GM18511 (cell line): ENCODE data around the gene ATF6.

Experiments
- ATAC-seq: cut with Tn5 transposase; IDR thresholded peaks from one replicate; pipeline ENCODE4 v1.9.1; 2021; ENCODE audit warnings: mild to moderate bottlenecking, moderate library complexity; ENCODE audit not compliant: unreplicated experiment

The ATF6 gene

DNA sequence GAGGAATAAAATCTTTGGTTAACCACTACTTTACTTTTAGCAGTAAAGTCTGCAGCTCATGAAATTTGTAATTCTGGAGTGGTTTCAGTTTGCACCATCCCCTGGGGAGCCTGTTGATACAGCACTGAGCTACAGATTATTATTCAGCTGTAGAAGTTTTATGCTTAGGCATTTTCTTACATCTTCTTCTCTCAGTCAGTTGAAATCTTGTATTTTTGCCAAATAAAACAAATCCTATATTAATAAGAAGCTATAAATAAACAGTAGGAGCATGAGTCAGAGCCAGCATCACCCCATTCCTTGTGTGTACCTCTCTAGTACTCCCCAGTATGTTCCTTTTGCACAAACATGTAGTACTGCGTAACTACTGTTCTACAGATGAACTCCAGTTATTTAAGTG lies 118.9 kb downstream of the ATF6 start:
- ATAC-seq: no peak

DNA sequence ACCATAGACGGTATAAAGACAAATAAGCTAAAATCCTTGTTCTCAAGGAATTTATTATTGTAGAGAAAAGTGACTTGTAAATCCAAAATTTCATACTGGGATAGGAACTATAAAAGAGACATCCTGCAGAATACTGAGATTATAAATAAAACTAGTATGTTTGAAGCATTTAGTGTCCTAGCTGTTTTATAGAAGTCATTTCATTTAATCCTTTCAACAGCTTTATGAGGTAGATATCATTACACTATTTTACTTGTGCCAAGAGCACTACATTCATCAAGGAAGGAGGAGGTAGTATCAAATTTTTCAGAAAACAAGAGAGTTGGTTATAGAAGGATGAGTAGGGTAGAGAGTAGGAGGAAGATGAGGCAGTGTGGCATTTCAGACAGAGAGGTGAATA lies 119.6 kb downstream of the ATF6 start:
- no peak for ATAC-seq

DNA sequence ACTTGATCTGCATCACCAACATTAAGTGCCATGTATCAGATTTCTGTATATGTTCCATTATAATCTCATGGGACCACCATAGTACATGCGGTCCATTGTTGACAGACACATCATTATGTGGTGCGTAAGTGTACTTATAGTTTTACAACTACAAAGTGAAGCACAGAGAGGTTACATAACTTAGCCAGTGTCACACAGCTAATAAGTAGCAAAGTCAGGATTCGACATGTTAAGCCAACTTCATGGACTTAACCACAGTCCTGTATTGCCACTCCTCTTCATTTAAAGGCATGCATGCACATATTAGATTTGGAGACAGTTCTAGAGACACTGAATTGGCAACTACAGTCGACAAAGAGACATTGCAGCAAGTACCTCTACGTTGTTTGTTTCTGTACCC lies 120.5 kb downstream of the ATF6 start:
- ATAC-seq: no peak

DNA sequence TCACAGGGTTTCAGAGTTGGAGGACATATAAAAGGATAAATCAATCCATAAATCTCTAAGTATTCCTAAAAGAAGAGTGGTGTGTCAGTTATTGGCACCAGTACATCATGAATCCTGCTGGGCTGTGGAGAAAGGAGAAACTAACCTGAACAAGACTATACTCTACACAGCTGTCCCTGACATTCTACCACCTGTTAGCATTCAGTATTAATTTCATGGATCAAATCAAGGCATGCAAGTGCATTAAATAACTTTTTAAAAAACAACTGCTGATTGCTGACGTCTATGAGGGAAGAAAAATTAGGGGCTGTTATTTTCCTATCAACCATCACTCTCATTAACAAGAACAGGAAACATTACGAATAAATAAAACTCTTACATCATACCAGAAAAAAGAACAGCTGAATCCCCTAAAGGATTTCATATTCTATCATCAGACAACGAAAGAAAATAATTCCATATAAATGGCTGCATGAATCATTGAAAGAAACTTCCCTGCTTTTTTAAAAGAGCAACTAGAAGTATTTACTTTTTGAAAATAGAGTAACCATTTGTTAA lies 121.7 kb downstream of the ATF6 start:
- no peak for ATAC-seq

DNA sequence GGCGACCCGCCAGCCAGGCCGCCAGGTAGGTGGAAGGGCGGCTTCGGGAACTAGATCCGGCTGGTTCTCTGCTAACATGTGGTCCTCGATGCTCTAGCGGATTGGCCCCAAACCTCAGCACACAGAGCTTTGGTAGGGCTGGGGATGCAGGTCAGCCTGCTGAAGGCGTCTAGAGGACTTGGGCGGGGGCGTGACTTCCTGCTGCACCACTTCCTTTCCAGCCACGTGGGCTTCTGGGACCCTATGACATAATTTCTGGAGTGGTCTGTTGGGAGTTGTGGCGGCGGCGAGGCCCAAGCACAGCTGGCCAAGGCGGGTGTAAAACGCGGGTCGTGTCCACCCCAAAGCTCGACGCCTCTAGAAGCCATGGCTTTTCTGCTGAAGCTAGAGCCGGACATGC lies 124.5 kb downstream of the ATF6 start:
- no peak for ATAC-seq

DNA sequence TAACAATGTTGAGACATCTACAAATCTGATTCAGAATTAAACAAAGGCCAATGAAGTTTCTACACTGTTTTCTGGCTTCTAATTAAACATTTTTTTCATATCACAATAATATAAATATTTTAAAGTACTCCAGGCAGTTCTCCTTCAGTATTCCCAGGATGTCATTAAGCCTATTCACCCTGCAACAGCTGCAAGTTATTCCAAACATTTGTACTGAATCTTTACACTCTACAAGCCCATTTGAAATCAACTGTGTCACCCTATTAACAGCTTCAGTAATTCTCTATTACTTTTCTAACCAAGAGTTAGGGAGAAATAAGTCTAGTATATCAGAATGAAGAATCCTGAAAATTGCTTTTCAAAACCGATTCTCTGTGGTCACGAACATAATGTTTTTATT lies 133.0 kb downstream of the ATF6 start:
- no peak for ATAC-seq

DNA sequence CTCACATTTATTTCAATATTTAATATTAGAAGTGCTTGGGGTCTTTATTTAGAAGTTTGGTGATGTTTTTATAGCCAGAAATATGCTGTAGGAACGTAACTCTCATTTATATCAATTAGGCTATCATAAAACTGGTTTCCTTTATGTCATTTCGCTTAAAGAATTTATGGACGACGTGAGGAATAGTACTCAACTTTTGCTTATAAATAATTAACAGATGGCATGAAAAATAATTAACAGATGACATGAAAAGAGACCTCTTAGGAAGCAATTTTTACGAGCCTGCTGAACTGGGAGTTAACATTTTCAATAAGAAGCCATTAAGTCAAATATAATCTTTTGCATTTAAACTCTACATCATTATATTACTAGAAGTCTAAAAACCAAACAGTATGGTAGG lies 134.0 kb downstream of the ATF6 start:
- ATAC-seq: no peak

DNA sequence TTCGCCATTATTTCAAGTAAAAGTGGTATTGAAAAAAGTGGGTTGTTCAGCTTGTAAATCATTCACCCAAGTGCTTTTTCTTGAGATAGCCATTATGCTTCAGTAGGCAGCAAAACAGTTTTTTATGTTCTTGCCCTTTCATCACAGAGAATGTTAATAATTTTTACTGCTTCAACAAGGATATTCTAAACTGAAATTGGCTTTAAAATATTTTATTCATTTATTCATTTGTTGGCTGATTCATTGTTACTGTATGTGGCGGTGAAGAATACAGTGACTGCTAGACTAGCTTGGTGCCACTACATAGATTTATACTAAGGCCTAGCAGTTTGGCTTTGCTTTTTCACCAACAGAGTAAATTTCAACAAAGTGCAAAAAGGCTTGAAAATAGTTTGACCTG lies 136.1 kb downstream of the ATF6 start:
- ATAC-seq: no peak

DNA sequence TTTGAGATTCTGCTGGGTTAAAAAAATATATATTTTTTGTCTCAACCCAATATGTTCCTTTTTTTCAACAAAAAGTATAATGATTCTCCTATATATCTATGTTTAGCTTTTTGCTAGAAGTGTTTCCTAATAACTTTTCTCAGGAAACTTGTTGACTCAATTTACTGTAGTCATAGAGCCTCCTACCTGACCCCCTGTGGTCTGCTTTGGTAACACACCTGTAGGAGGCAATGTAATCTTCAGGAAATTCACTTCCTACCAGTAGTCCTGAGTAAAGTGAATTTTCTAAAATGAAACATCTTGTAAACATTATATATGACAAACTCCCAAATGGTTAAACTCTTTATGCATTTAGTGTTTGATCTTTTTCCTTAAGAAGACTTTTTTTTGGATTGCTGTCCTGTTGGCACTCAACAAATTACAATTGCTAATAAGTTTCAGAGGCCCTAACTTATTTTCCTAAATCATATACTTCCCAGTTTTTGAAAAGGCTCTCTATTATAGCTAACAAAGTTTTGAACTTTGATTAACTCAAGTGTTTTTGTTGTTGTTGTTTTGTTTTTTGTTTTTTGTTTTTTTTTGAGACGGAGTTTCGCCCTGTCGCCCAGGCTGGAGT lies 139.3 kb downstream of the ATF6 start:
- peak; percentile 65 for ATAC-seq

DNA sequence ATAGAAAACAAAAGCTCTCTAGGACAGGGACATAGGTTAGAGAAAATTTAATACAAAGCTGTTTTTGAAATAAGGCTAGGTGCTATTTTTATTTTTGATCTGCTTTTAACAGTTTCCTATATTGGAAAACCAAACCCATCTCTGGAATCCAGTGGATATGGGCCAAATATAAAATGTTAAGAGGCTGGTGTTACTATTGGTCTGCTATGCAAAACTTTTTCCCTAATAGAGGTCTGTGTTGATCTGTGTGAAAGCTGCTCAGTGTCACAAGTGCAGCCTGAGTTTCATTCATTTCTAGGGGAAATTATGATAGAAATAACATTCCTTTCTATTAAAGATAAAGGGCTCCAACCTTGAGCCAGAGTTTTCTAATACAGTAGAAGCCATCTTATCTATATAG lies 141.1 kb downstream of the ATF6 start:
- ATAC-seq: no peak

DNA sequence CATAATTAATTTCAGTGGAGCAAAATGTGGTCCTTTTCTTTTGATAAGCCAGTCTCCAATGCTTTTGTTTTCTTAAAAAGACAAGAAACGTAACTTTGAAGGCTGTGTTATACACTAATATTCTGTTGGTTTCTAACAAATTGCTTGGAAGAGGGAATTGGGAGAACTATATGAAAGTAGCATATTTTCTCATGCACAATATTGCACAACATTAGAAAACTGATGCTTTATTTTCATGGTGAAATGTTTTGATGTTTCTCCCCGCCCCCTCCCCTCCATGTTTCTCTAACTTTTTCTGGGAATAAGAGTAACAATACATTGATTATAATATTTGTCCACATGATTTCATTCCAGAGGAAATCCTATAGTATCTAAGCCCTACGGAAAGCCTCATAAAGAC lies 142.1 kb downstream of the ATF6 start:
- ATAC-seq: no peak

DNA sequence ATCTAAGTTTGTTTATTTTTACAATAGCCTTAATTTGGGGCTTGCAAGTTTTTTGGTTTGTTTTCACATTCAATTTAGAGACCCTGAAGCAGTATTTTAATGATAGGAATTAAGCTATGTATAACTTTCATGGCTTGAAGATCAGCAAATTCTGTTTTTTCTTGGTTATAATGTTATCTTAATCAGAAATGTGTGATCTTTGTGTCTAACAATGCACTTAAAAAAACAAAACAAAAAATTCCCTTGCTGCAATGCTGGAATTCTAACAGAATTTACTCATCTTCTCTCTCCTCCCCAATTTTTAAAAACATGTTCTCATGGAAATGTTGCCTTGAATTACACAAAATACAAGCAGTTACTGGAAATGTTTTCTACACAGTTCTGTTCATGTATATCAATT lies 144.5 kb downstream of the ATF6 start:
- no peak for ATAC-seq

DNA sequence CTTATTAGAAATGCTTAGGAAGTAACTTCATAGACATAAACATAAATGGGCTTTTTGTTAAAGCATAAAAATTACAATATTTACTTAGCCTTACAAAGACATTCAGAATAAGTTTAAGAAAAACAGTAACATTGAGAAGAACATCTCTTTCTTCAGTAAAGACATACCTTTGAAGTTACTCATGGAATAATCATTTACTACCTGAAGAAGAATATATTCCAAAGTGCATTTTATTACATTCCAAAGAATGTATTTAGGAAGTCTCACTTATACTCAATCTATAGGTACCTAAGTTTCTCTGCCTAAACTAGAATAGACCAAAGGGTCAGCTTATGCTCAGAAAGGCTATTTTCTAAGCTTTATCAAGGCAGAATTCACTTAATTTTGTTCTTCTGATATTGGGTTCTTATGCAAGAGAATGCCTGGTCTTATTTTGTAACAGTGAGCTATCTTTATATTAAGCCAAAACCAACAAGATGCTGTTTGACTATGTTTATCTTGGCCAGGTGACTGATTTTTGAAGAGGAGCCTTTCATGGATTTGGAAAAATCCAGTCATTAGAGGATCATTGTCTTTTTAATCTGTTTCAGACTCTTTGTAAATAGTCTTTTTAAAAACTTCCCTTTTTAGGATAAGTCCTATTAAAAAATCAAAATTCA lies 147.5 kb downstream of the ATF6 start:
- no peak for ATAC-seq

DNA sequence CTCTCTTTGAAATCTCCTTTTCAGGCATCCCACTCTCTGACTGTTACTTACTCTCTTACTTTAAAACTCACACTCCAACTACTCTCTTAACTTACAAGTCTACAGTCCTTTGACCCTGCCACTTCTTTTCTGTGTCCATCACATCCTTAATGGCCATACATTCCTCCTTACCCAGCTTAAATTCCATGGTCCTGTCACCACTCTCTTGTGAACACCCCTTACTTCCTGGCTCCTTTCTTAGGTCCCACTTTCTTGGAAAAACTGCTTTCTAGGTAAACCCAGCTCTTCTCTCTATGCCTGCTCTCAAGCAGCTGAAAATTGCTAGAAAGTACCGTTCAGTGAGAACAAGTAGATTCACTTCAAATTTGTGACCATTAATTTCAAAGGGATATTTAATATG lies 148.5 kb downstream of the ATF6 start:
- no peak for ATAC-seq

DNA sequence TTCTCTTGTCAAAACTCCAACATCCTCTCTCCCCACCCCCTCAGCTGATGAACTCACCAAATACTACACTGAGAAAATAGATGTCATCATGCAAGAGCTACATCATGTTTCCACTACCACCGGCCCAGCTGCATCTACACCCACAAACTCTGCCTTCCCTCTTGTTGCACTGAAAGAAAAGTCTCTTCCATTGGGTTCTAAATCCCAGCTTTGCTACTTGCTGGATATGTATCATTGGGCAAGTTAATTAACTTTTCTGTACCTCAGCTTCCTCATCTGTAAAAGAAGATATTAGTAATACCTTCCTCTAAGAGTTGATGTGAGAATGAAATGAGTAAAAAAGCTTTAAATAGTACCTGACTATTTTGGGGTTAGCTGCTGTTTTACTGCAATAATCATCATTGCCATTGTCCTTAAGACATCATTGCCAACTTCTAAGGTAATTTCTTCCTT lies 149.0 kb downstream of the ATF6 start:
- peak; percentile 83 for ATAC-seq

DNA sequence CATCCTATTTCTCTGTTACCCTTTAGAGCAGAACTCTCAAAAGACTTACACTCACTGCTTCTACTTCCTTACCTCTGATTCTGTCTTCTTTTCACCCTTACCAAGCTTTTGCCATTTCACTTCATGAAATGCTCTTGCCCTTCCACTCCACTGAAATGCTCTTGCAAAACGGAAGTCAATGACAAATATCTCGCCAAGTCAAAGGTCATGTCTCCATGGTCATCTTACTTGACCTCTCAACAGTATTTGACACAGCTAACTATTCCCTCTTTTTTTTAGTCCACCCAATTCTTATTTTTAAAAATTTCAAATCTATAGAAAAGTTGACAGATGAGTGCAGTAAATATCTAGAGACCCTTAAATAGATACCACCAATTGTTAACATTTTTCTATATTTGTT lies 149.9 kb downstream of the ATF6 start:
- ATAC-seq: no peak

DNA sequence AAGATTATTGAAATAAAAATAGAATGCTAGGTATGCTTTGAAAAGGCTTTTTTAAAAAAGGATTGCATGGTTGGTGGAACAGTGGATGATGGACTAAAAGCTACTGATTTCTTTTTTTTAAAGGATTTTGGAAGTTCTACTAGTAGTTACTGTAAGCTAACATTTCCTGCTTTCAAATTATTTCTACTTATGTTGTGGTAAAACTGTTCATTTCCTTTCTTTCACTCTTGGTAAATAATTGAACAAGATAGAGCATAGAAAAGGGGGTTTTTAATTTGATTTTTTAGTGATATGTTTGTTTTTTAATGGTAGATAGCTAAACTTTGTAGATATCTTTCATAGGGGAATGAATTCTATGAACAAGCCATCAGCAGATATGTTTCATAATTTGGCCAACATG lies 153.1 kb downstream of the ATF6 start:
- ATAC-seq: no peak

DNA sequence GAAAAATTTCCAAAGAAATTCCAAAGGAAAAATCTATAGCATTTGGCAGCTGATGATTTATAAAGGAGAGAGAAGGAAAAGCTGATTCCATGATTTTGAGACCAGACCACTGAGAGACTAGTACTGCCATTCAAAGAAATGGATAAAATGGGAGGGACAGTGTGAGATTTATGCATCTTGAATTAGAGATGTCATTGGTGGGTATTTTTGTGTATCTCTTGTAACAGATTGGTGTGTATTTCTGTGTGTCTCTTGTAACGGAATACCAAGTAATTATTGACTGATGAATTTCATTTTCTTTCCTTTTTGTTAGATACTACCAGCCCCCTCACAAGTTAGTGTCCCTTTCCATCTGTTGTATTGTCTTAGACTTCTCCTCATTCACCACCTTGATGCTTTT lies 155.4 kb downstream of the ATF6 start:
- ATAC-seq: no peak

DNA sequence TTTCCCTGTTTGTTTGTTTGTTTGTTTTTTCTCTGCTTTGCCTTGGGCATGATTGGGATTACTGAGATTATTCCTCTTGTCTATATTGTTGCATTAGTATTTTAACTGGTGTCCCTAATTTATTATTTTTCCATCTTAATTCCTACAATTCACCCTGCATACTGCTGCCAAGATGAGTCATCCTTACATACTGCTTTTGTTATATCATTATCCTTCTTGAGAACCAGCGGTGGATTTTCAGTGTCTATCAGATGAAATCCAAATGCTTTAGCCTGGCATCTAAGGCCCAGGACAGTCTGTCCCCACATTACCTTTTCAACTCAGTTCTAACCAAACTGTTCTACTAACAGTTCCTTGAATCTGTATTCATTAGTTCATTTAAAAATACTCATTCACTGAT lies 155.9 kb downstream of the ATF6 start:
- no peak for ATAC-seq

DNA sequence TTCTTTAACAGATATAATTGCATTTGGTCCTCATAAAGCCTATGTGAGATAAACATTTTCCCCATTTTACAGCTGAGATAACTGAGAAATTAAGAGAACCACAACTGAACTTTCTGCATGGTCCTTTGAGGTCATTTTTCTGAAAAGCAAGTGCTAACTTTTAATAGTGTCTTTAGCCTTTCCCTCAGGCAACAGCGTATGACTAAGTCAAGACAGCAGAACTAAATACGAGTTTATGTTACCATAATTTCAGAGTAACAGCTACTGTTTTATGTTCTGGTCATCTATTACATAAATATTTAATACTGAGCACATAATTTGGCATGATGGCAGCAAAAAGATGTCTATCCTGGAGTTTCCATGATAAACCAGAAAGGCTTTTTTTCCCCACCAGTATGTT lies 161.9 kb downstream of the ATF6 start:
- ATAC-seq: no peak

DNA sequence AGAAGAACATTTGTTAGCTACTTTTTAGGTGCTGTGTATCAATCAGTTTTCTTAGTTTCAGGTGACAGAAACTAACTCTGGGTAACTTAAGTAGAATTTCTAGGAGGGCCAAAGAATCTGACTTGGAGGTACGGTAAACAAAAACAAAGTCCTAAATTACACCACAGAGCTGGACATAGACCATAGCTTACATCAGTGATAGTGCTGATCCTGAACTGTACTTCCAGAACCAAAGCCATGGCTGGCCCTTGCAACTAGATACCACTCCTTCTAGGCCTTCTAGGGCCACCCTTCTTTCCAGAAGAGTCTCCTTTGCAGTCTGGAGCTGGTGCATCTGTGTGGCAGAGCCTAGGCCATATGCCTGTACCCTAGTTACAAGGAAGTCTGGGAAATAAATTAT lies 163.0 kb downstream of the ATF6 start:
- ATAC-seq: no peak

DNA sequence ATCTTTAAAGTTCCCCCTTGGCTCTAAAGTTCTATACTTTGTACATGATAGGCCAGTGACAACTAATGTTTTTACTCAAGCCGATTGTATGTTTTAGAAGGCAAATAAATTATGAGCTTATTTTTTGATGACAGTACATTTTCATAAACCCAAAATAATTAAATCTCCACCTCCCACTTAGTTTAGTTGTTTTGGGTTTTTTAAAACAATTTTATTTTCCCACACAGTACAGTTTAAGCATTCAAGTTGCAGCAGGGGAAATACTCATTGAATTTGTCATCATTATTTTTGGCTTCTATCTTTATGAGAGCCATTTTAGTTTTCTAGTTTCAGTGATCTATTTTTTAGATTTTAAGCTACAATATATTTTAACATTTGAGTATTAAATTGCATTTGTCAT lies 163.9 kb downstream of the ATF6 start:
- ATAC-seq: no peak

DNA sequence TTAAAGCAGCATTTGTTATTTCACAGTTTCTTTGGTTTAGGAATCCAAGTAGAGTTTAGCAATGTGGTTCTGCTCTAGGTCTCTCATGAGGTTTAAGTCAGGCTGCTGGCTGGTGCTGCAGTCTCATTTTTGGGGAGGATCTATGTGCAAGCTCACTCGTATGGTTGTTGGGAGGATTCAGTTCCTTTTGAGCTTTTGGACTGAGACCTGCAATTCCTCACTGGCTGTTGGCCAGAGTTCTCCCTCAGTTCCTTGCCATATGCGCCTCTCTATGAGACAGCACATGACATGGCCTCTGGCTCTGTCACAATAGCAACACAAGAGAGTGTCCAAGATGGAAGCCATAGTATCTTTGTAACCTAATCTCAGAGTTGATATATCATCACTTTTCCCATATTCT lies 166.5 kb downstream of the ATF6 start:
- no peak for ATAC-seq
